HepG2 (cell line): Measurements from ENCODE around the gene SEMA3E. TPM values are rescaled to one million over a fixed set of nuclear protein-coding genes. Genes with fewer than 3 reads are reported as not detected.

ENCODE experiments used
- ATAC-seq: fragments of 200-7000 bp; cut with Tn5 transposase; 3 replicates; pipeline ENCODE4 v1.9.1; 2020; ENCODE audit warnings: mild to moderate bottlenecking, moderate library complexity
- BruUV-seq: library from RNA; stranded (reverse); fragments of 400-500 nt; replicated peaks from 2 replicates; lab custom pipeline; 2021; lab: Mats Ljungman, UMichigan
- CTCF ChIA-PET: fragments of 300-600 bp; formaldehyde crosslinking; extraction: SDS; loops from one replicate; lab custom pipeline; 2021; ENCODE audit warnings: low total read pairs, inconsistent platforms, low intra/inter-chr PET ratio; lab: Yijun Ruan, JAX
- POLR2A ChIA-PET: fragments of 350-600 bp; sonication (Branson Sonifier 250); formaldehyde crosslinking; loops from one replicate; lab custom pipeline; 2020; ENCODE audit warnings: antibody characterized with exemption, inconsistent platforms; lab: Yijun Ruan, JAX
- DNase-seq: peaks from one replicate; pipeline ENCODE4 v3.0.0-alpha.2; 2015; ENCODE audit warnings: low spot score
- FAIRE-seq: peaks from 3 replicates; lab custom pipeline; 2011; peaks lifted over from hg19 to GRCh38; lab: Jason Lieb, UNC
- H2AFZ ChIP-seq: one replicate; pipeline ENCODE4 v1.6.1; 2011; ENCODE audit warnings: low read length, inconsistent platforms
- H3K27ac ChIP-seq: fragments of 300-600 bp; 3 replicates; pipeline ENCODE4 v1.8.0; 2011; ENCODE audit warnings: mixed run types, mild to moderate bottlenecking, mixed read lengths, low read length, inconsistent platforms; ENCODE audit not compliant: insufficient read depth; ENCODE audit errors: extremely low read length
- H3K27me3 ChIP-seq, 2 experiments: fragments of 200-600 bp in 1 of 2; 2 replicates in 1 of 2; 3 replicates in 1 of 2; pipeline versions ENCODE4 v1.6.0 to v1.8.0; 2011; ENCODE audit warnings: low read length in 2 of 2, mild to moderate bottlenecking in 2 of 2, moderate library complexity in 2 of 2, inconsistent platforms in 1 of 2; ENCODE audit not compliant: insufficient read depth in 2 of 2, control insufficient read depth in 1 of 2
- H3K36me3 ChIP-seq, 2 experiments: fragments of 200-600 bp in 1 of 2; replicated peaks in 1 of 2; 2 replicates in 1 of 2; 3 replicates in 1 of 2; pipeline versions ENCODE4 v1.5.1 to v1.8.0; 2011; ENCODE audit warnings: low read length in 2 of 2, inconsistent platforms in 1 of 2; ENCODE audit not compliant: insufficient read depth in 2 of 2, control insufficient read depth in 1 of 2
- H3K4me1 ChIP-seq: 2 replicates; pipeline ENCODE4 v1.5.1; 2012; ENCODE audit warnings: low read length, inconsistent platforms; ENCODE audit not compliant: insufficient read depth
- H3K4me2 ChIP-seq: 2 replicates; pipeline ENCODE4 v1.6.0; 2011; ENCODE audit warnings: low read depth, low read length, inconsistent platforms
- H3K4me3 ChIP-seq, 3 experiments: fragments of 200-600 bp in 1 of 3; sonication (generic), shearing (Covaris generic) in 1 of 3; replicated peaks in 1 of 3; 2 replicates each; pipeline ENCODE4 v1.5.1; 2011 to 2016; ENCODE audit warnings: low read length in 3 of 3, inconsistent platforms in 2 of 3, low read depth in 2 of 3, mild to moderate bottlenecking in 2 of 3, control low read depth in 1 of 3, mixed read lengths in 1 of 3; ENCODE audit not compliant: insufficient read depth in 1 of 3
- H3K79me2 ChIP-seq: one replicate; pipeline ENCODE4 v1.6.1; 2011; ENCODE audit warnings: low read length, inconsistent platforms; ENCODE audit not compliant: insufficient read depth
- H3K9ac ChIP-seq: 2 replicates; pipeline ENCODE4 v1.6.0; 2011; ENCODE audit warnings: mild to moderate bottlenecking, low read depth, low read length, inconsistent platforms; ENCODE audit not compliant: insufficient read depth
- H3K9me3 ChIP-seq: 2 replicates; pipeline ENCODE4 v1.5.1; 2012; ENCODE audit warnings: mild to moderate bottlenecking, low read length
- H4K20me1 ChIP-seq: 2 replicates; pipeline ENCODE4 v1.6.0; 2011; ENCODE audit warnings: inconsistent platforms, mild to moderate bottlenecking, low read length, moderate library complexity; ENCODE audit not compliant: insufficient read depth
- PCBP1 ChIP-seq: fragments of 200-400 bp; formaldehyde crosslinking; IDR thresholded peaks from 2 replicates; pipeline ENCODE4 v1.6.1; 2017; ENCODE audit warnings: mild to moderate bottlenecking, low read depth, low read length, borderline replicate concordance
- RBM22 ChIP-seq: fragments of 200-400 bp; formaldehyde crosslinking; optimal IDR thresholded peaks from 2 replicates; pipeline ENCODE3; 2017; ENCODE audit warnings: mild to moderate bottlenecking, low read length, moderate library complexity
- YEATS4 ChIP-seq: sonication (generic); formaldehyde crosslinking; IDR thresholded peaks from 2 replicates; pipeline ENCODE4 v1.4.0; 2020; ENCODE audit warnings: missing genetic modification reagents, borderline replicate concordance
- ZNF225 ChIP-seq: sonication (generic); formaldehyde crosslinking; IDR thresholded peaks from 2 replicates; pipeline ENCODE4 v1.4.0; 2020; ENCODE audit warnings: mild to moderate bottlenecking, missing genetic modification reagents
- ZNF496 ChIP-seq: sonication (generic); formaldehyde crosslinking; IDR thresholded peaks from 2 replicates; pipeline ENCODE4 v1.8.1; 2023; ENCODE audit warnings: mild to moderate bottlenecking, moderate library complexity, missing genetic modification reagents; ENCODE audit not compliant: insufficient replicate concordance
- ZSCAN25 ChIP-seq: sonication (generic); formaldehyde crosslinking; IDR thresholded peaks from 2 replicates; pipeline ENCODE4 v1.8.0; 2022; ENCODE audit warnings: mild to moderate bottlenecking, missing genetic modification reagents
- WGBS: methylation state at CpG from one replicate; pipeline ENCODE4 v1.1.6; 2017; ENCODE audit warnings: low lambda C conversion rate; 5-methylcytosine and 5-hydroxymethylcytosine counted together
- in situ Hi-C: cut with HindIII; loops from 2 replicates; pipeline ENCODE4 v1.10.0; 2017; ENCODE audit warnings: low pct_unique_long_range_greater_than_20kb; ENCODE audit not compliant: extremely low pct_ligation_motif_present
- intact Hi-C: fragments of 100-400 bp; cut with micrococcal nuclease; formaldehyde crosslinking; loops from one replicate; pipeline ENCODE4 v1.10.0; 2022; ENCODE audit not compliant: unreplicated experiment
- polyA plus RNA-seq, 8 experiments: library from polyadenylated mRNA; depleted of rRNA in 3 of 8; stranded (reverse) in 7 of 8; unstranded in 1 of 8; fragments of >200 nt; fragmentation: Illumina TruSeq in 4 of 8; extraction: Trizol in 4 of 8; gene quantifications; 2 replicates each; pipeline versions ENCODE4 v1.2.1 to v1.2.3, GENCODE V29; 2011 to 2016; ENCODE audit warnings: low read depth in 4 of 8, missing spikeins in 1 of 8, mixed read lengths in 1 of 8; ENCODE audit not compliant: insufficient read depth in 1 of 8
- total RNA-seq, 5 experiments: library from RNA; depleted of rRNA; stranded (reverse); fragments of >200 nt; fragmentation: Illumina TruSeq; extraction: Trizol; gene quantifications; 2 replicates each; pipeline ENCODE4 v1.2.3, GENCODE V29; 2016; ENCODE audit warnings: low read depth in 1 of 5
- TF ChIP-seq, protein P1 (sequence below): sonication (generic); formaldehyde crosslinking; IDR thresholded peaks from 2 replicates; pipeline ENCODE4 v1.4.0; 2020; ENCODE audit warnings: missing genetic modification reagents
- TF ChIP-seq, protein P2 (sequence below): IDR thresholded peaks from 2 replicates; pipeline ENCODE4 v1.6.1; 2016; ENCODE audit warnings: mild to moderate bottlenecking
- TF ChIP-seq, protein P3 (sequence below): IDR thresholded peaks from 2 replicates; pipeline ENCODE4 v1.6.1; 2016; ENCODE audit warnings: control low read depth

The SEMA3E gene
- total and polyA plus RNA-seq, 2 of the 13 experiments (the other 11 are each of a cell fraction or from before 2014, with no cell fraction given): not detected

DNA sequence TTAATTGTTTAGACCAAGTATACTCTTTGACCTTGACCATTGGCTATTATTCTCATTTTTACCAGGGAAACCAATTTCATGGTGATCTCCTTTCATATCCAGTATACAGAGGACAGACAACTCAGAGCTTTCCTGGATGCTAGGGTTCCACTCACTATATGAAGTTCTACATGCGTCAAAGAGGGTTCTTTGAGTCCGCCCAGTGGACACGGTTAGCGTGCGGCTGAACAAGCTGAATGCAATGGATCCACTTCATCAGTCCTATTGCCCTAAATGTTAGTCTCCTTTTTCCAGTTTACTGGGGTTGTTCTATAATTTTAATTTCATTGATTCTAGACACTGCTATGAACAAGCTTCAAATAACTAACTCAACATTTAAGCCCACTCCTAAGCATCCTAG lies 323.9 kb downstream of the SEMA3E start:
- ChIA-PET POLR2A (no interaction called here), CTCF (no interaction called here)
- FAIRE-seq: no peak
- H3K27me3 ChIP-seq: no peaks in the 10 kb centered on the region
- H4K20me1 ChIP-seq: no peaks in the 10 kb centered on the region
- in situ Hi-C loops (no loop called here), intact Hi-C loops (no loop called here)
- no peaks in the 10 kb centered on the region for H3K36me3 ChIP-seq
- DNase-seq: no peak
- no peak overlapping the region for H3K4me3 ChIP-seq
- no peak overlapping the region for H3K4me2 ChIP-seq
- H3K9me3 ChIP-seq: no peaks in the 10 kb centered on the region
- H3K79me2 ChIP-seq: no peaks in the 10 kb centered on the region
- TF ChIP-seq YEATS4: no peak
- TF ChIP-seq, protein P1, sequence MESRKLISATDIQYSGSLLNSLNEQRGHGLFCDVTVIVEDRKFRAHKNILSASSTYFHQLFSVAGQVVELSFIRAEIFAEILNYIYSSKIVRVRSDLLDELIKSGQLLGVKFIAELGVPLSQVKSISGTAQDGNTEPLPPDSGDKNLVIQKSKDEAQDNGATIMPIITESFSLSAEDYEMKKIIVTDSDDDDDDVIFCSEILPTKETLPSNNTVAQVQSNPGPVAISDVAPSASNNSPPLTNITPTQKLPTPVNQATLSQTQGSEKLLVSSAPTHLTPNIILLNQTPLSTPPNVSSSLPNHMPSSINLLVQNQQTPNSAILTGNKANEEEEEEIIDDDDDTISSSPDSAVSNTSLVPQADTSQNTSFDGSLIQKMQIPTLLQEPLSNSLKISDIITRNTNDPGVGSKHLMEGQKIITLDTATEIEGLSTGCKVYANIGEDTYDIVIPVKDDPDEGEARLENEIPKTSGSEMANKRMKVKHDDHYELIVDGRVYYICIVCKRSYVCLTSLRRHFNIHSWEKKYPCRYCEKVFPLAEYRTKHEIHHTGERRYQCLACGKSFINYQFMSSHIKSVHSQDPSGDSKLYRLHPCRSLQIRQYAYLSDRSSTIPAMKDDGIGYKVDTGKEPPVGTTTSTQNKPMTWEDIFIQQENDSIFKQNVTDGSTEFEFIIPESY (CRISPR knock-in tag): 0 out of 2 replicates have a peak, but pooled peaks have one; percentile 47
- peak; percentile 59 for ATAC-seq
- no peaks in the 10 kb centered on the region for H3K4me1 ChIP-seq
- H3K9ac ChIP-seq: no peak overlapping the region
- H3K27ac ChIP-seq: no peak overlapping the region
- BruUV-seq: no TSS peak
- WGBS: 70% methylated on average over 4 of the region's 5 CpGs
- no peak overlapping the region for H2AFZ ChIP-seq

DNA sequence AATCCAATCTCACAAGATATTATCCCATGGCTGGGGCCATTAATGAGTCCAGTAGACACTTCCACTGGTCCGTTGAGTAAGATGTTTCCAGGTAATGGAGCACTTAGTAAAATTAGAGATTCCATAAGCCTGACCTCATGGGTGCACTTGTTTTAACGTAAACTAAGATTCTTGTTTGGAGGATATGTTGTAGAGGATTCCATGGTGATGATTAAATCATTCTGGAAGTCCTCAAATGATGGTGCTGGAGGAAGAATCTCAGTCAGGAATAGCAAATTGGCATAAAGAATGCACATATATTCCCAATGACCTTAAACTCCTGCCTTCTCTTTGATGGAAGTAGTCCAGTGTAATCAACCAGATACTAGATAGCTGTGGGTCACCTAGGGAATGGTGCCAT lies 324.3 kb downstream of the SEMA3E start:
- POLR2A ChIA-PET: no interaction called here
- no peaks in the 10 kb centered on the region for H3K36me3 ChIP-seq
- H4K20me1 ChIP-seq: no peaks in the 10 kb centered on the region
- ATAC-seq (no peak), FAIRE-seq (no peak), DNase-seq (no peak)
- no peak overlapping the region for H3K27ac ChIP-seq
- 9% methylated on average over 2 of the region's 2 CpGs for WGBS
- H3K9me3 ChIP-seq: no peaks in the 10 kb centered on the region
- no peak overlapping the region for H3K4me3 ChIP-seq
- intact Hi-C loops (no loop called here), in situ Hi-C loops (no loop called here)
- no peaks in the 10 kb centered on the region for H3K4me1 ChIP-seq
- BruUV-seq: no TSS peak
- CTCF ChIA-PET: no interaction called here
- no peaks in the 10 kb centered on the region for H3K79me2 ChIP-seq
- no peak overlapping the region for H3K9ac ChIP-seq
- no peak overlapping the region for H3K4me2 ChIP-seq
- no peak overlapping the region for H2AFZ ChIP-seq
- H3K27me3 ChIP-seq: no peaks in the 10 kb centered on the region
- TF ChIP-seq ZSCAN25 (CRISPR knock-in tag): no peak
- no peak for TF ChIP-seq ZNF496
- no peak for TF ChIP-seq PCBP1
- TF ChIP-seq ZNF225: no peak
- TF ChIP-seq RBM22: no peak
- TF ChIP-seq, protein P2, sequence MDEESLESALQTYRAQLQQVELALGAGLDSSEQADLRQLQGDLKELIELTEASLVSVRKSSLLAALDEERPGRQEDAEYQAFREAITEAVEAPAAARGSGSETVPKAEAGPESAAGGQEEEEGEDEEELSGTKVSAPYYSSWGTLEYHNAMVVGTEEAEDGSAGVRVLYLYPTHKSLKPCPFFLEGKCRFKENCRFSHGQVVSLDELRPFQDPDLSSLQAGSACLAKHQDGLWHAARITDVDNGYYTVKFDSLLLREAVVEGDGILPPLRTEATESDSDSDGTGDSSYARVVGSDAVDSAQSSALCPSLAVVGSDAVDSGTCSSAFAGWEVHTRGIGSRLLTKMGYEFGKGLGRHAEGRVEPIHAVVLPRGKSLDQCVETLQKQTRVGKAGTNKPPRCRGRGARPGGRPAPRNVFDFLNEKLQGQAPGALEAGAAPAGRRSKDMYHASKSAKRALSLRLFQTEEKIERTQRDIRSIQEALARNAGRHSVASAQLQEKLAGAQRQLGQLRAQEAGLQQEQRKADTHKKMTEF: no peak
- TF ChIP-seq, protein P3, sequence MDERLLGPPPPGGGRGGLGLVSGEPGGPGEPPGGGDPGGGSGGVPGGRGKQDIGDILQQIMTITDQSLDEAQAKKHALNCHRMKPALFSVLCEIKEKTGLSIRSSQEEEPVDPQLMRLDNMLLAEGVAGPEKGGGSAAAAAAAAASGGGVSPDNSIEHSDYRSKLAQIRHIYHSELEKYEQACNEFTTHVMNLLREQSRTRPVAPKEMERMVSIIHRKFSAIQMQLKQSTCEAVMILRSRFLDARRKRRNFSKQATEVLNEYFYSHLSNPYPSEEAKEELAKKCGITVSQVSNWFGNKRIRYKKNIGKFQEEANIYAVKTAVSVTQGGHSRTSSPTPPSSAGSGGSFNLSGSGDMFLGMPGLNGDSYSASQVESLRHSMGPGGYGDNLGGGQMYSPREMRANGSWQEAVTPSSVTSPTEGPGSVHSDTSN (CRISPR knock-in tag): no peak
